Progenitor cell of endocrine pancreas (in vitro differentiated cells): ENCODE results near the gene ZNF32. TPM values are rescaled to one million over a fixed set of nuclear protein-coding genes. Genes with fewer than 3 reads are reported as not detected.
"Not testable (repeated sequence)": the region's sequence is repeated elsewhere in the genome, so short reads cannot be mapped to it uniquely, and the experiment has no call there.

Experiments
- DNase-seq: peaks from one replicate; pipeline ENCODE4 v3.0.0; 2021; ENCODE audit warnings: low spot score; ENCODE audit not compliant: unreplicated experiment
- H3K27ac Mint-ChIP-seq: 2 replicates; pipeline ENCODE4 v1.8.0; 2021; ENCODE audit warnings: mild to moderate bottlenecking, moderate library complexity, mixed read lengths
- H3K27me3 Mint-ChIP-seq: 2 replicates; pipeline ENCODE4 v1.8.0; 2021; ENCODE audit warnings: mixed read lengths
- H3K36me3 Mint-ChIP-seq: 2 replicates; pipeline ENCODE4 v1.8.0; 2022; ENCODE audit warnings: mixed read lengths; ENCODE audit not compliant: insufficient read depth
- H3K4me1 Mint-ChIP-seq: 2 replicates; pipeline ENCODE4 v1.8.0; 2021; ENCODE audit warnings: low read depth, mixed read lengths
- H3K4me3 Mint-ChIP-seq: 2 replicates; pipeline ENCODE4 v1.8.0; 2021; ENCODE audit warnings: low read depth, mild to moderate bottlenecking, moderate library complexity, mixed read lengths
- H3K9me3 Mint-ChIP-seq: 2 replicates; pipeline ENCODE4 v1.8.0; 2021; ENCODE audit warnings: low read depth, mixed read lengths
- total RNA-seq: library from RNA; stranded (reverse); gene quantifications from 2 replicates; pipeline ENCODE4 v1.2.1, GENCODE V29; 2021
- TF ChIP-seq, protein P1 (sequence below): fragments of 200-600 bp; sonication (generic); IDR thresholded peaks from one replicate; pipeline ENCODE4 v1.5.0; 2021; ENCODE audit warnings: antibody characterized with exemption, mild to moderate bottlenecking; ENCODE audit not compliant: unreplicated experiment

ZNF32 gene
- total RNA-seq, 1 donor from 2014 or later = 52.0 TPM

- H3K36me3 Mint-ChIP-seq = peaks cover 63% of the 10 kb centered on the region
- DNase-seq = no peak
- H3K9me3 Mint-ChIP-seq = peaks cover 38% of the 10 kb centered on the region
- peaks cover 4% of the 10 kb centered on the region for H3K4me1 Mint-ChIP-seq
- H3K27me3 Mint-ChIP-seq = no peaks in the 10 kb centered on the region
- H3K4me3 Mint-ChIP-seq = no peak overlapping the region
- H3K27ac Mint-ChIP-seq = peak overlapping the region; percentile 87
- TF ChIP-seq, protein P1, sequence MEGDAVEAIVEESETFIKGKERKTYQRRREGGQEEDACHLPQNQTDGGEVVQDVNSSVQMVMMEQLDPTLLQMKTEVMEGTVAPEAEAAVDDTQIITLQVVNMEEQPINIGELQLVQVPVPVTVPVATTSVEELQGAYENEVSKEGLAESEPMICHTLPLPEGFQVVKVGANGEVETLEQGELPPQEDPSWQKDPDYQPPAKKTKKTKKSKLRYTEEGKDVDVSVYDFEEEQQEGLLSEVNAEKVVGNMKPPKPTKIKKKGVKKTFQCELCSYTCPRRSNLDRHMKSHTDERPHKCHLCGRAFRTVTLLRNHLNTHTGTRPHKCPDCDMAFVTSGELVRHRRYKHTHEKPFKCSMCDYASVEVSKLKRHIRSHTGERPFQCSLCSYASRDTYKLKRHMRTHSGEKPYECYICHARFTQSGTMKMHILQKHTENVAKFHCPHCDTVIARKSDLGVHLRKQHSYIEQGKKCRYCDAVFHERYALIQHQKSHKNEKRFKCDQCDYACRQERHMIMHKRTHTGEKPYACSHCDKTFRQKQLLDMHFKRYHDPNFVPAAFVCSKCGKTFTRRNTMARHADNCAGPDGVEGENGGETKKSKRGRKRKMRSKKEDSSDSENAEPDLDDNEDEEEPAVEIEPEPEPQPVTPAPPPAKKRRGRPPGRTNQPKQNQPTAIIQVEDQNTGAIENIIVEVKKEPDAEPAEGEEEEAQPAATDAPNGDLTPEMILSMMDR = no peak
Observed at GRCh38 chr10:43644252-43644651, 4.4 kb downstream of the ZNF32 start.

DNA sequence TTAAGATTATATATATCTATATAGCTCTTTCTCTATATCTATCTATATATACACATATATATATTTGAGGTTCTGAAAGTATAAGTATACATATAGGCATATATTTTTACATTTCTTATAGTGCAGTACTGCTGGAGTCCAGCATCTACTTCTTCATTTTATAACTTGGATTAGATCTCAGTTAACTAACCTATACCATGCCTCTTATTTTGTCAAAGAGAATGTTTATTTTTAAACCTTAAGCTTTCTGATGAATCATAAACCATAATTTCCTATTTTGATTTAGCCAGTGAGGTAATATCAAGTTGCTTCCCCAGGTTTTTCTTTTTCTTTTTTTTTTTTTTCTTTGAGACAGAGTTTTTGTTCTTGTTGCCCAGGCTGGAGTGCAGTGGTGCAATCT is 8.1 kb downstream of the ZNF32 start:
- Mint-ChIP-seq H3K27me3 (no peaks in the 10 kb centered on the region), H3K27ac (no peak overlapping the region), H3K9me3 (peaks cover 41% of the 10 kb centered on the region), H3K4me3 (no peak overlapping the region), H3K36me3 (peaks cover 43% of the 10 kb centered on the region), H3K4me1 (no peaks in the 10 kb centered on the region)
- DNase-seq = no peak
- TF ChIP-seq, protein P1 = no peak

DNA sequence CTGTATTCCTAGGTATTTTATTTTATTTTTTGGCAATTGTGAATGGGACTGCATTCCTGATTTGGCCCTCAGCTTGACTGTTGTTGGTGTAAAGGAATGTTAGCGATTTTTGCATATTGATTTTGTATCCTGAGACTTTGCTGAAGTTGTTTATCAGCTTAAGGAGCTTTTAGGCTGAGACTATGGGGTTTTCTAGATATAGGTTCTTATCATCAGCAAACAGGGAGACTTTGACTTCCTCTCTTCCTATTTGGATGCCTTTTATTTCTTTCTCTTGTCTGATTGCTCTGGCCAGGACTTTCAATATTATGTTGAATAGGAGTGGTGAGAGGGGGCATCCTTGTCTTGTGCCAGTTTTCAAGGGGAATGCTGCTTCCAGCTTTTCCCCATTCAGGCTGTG is 12.9 kb downstream of the ZNF32 start:
- H3K27ac Mint-ChIP-seq, H3K4me3 Mint-ChIP-seq, H3K27me3 Mint-ChIP-seq, DNase-seq, H3K36me3 Mint-ChIP-seq, H3K4me1 Mint-ChIP-seq: not testable (repeated sequence)
- H3K9me3 Mint-ChIP-seq = peaks cover 40% of the 10 kb centered on the region

- no peaks in the 10 kb centered on the region for H3K27me3 Mint-ChIP-seq
- peaks cover 16% of the 10 kb centered on the region for H3K9me3 Mint-ChIP-seq
- H3K4me1 Mint-ChIP-seq = no peaks in the 10 kb centered on the region
- no peak overlapping the region for H3K27ac Mint-ChIP-seq
- no peak overlapping the region for H3K4me3 Mint-ChIP-seq
- H3K36me3 Mint-ChIP-seq = no peaks in the 10 kb centered on the region
- TF ChIP-seq, protein P1 = no peak
- no peak for DNase-seq
Observed at GRCh38 chr10:43628956-43629355, 19.7 kb downstream of the ZNF32 start.

DNA sequence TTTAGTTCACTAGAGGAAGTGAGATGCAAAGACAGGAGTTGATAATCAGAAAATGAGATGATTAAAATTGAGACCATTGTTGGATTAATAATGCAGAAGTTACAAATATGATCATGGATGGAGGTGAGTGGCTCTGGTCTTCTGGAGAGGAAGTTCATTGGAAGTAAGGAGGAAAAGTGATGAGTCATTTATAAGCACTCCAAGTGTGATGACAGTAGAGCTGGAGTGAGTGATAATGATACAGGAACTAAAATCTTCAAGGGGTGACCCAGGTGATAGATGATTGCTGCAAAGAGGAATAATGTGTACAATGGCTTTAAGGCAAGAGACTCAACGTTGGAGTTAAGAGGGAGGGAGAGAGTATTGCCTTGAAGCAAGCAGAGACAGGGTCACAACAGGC is 20.7 kb downstream of the ZNF32 start:
- Mint-ChIP-seq H3K27ac (no peak overlapping the region), H3K9me3 (peaks cover 11% of the 10 kb centered on the region), H3K36me3 (no peaks in the 10 kb centered on the region), H3K4me3 (no peak overlapping the region), H3K4me1 (no peaks in the 10 kb centered on the region), H3K27me3 (no peaks in the 10 kb centered on the region)
- no peak for DNase-seq
- TF ChIP-seq, protein P1 = no peak

GRCh38 chr10:43623351-43623750 is 25.3 kb downstream of the ZNF32 start:
- Mint-ChIP-seq H3K36me3 (peaks cover 4% of the 10 kb centered on the region), H3K27me3 (no peaks in the 10 kb centered on the region), H3K4me1 (no peaks in the 10 kb centered on the region), H3K4me3 (no peak overlapping the region), H3K27ac (no peak overlapping the region), H3K9me3 (peaks cover 14% of the 10 kb centered on the region)
- DNase-seq = no peak
- TF ChIP-seq, protein P1 = no peak
